IMR-90 (cell line): ENCODE results near the gene NLGN1. TPM values are rescaled to one million over a fixed set of nuclear protein-coding genes. Genes with fewer than 3 reads are reported as not detected.
A peak's percentile ranks its signal among the peaks of the same experiment; 100 is the strongest.

ENCODE experiments used
- ATAC-seq: fragments of 200-7000 bp; cut with Tn5 transposase; 2 replicates; pipeline ENCODE4 v1.9.1; 2020; ENCODE audit warnings: low read depth, mild to moderate bottlenecking, moderate library complexity
- BruUV-seq: library from RNA; stranded (reverse); fragments of 400-500 nt; replicated peaks from 2 replicates; lab custom pipeline; 2021; lab: Mats Ljungman, UMichigan
- CTCF ChIA-PET: fragments of 300-600 bp; formaldehyde crosslinking; extraction: SDS; loops from one replicate; lab custom pipeline; 2021; ENCODE audit warnings: antibody characterized with exemption; lab: Yijun Ruan, JAX
- POLR2A ChIA-PET: fragments of 300-600 bp; sonication (Branson Sonifier 250); formaldehyde crosslinking; loops from one replicate; lab custom pipeline; 2022; ENCODE audit warnings: antibody characterized with exemption; ENCODE audit not compliant: unreplicated experiment; lab: Charles Lee
- DNase-seq: peaks from one replicate; pipeline ENCODE4 v3.0.0; 2013
- H2AFZ ChIP-seq: replicated peaks from 2 replicates; pipeline ENCODE3; 2013; ENCODE audit warnings: low read length, mild to moderate bottlenecking; ENCODE audit not compliant: poor library complexity
- H2AK5ac ChIP-seq: 2 replicates; pipeline ENCODE4 v1.6.1; 2013; ENCODE audit warnings: low read depth, low read length, inconsistent platforms
- H2AK9ac ChIP-seq: replicated peaks from 2 replicates; pipeline ENCODE3; 2013; ENCODE audit warnings: mild to moderate bottlenecking, low read depth, low read length, moderate library complexity; ENCODE audit not compliant: poor library complexity
- H2BK120ac ChIP-seq: 2 replicates; pipeline ENCODE4 v1.6.1; 2013; ENCODE audit warnings: low read depth, low read length, inconsistent platforms
- H2BK15ac ChIP-seq: 3 replicates; pipeline ENCODE4 v1.6.1; 2013; ENCODE audit warnings: low read depth, low read length, inconsistent platforms
- H2BK20ac ChIP-seq: 2 replicates; pipeline ENCODE4 v1.6.1; 2013; ENCODE audit warnings: low read depth, mild to moderate bottlenecking, inconsistent platforms, low read length, moderate library complexity
- H2BK5ac ChIP-seq: 2 replicates; pipeline ENCODE4 v1.6.1; 2013; ENCODE audit warnings: mild to moderate bottlenecking, low read depth, low read length, inconsistent platforms; ENCODE audit not compliant: poor library complexity, severe bottlenecking
- H3K14ac ChIP-seq: replicated peaks from 2 replicates; pipeline ENCODE4 v1.6.1; 2013; ENCODE audit warnings: low read depth, low read length, inconsistent platforms
- H3K18ac ChIP-seq: 2 replicates; pipeline ENCODE4 v1.6.1; 2013; ENCODE audit warnings: low read depth, low read length, control low read depth
- H3K23ac ChIP-seq: 2 replicates; pipeline ENCODE4 v1.6.1; 2013; ENCODE audit warnings: low read depth, low read length, inconsistent platforms
- H3K27ac ChIP-seq: 2 replicates; pipeline ENCODE4 v1.5.1; 2013; ENCODE audit warnings: mild to moderate bottlenecking, control low read depth, low read length; ENCODE audit not compliant: insufficient read depth
- H3K27me3 ChIP-seq: 2 replicates; pipeline ENCODE4 v1.6.1; 2013; ENCODE audit warnings: low read length; ENCODE audit not compliant: control insufficient read depth, insufficient read depth
- H3K36me3 ChIP-seq: 2 replicates; pipeline ENCODE4 v1.6.1; 2013; ENCODE audit warnings: low read length, mixed read lengths; ENCODE audit not compliant: control insufficient read depth, insufficient read depth
- H3K4ac ChIP-seq: 2 replicates; pipeline ENCODE4 v1.6.1; 2013; ENCODE audit warnings: low read depth, low read length, inconsistent platforms
- H3K4me1 ChIP-seq: 2 replicates; pipeline ENCODE4 v1.6.1; 2013; ENCODE audit warnings: low read length, mixed read lengths; ENCODE audit not compliant: control insufficient read depth, insufficient read depth
- H3K4me2 ChIP-seq: 2 replicates; pipeline ENCODE4 v1.6.1; 2013; ENCODE audit warnings: low read depth, mild to moderate bottlenecking, control low read depth, low read length, moderate library complexity
- H3K4me3 ChIP-seq: 2 replicates; pipeline ENCODE4 v1.5.1; 2013; ENCODE audit warnings: low read depth, mild to moderate bottlenecking, control low read depth, low read length, moderate library complexity; ENCODE audit not compliant: insufficient read depth
- H3K56ac ChIP-seq: 2 replicates; pipeline ENCODE4 v1.6.1; 2013; ENCODE audit warnings: low read length, inconsistent platforms; ENCODE audit not compliant: insufficient read depth; ENCODE audit errors: extremely low read depth
- H3K79me1 ChIP-seq, 2 experiments: 2 replicates each; pipeline ENCODE4 v1.6.1; 2013; ENCODE audit warnings: low read length in 2 of 2, inconsistent platforms in 1 of 2, low read depth in 1 of 2
- H3K9ac ChIP-seq: 2 replicates; pipeline ENCODE4 v1.6.1; 2013; ENCODE audit warnings: low read depth, low read length, control low read depth
- H3K9me1 ChIP-seq: 2 replicates; pipeline ENCODE4 v1.6.1; 2013; ENCODE audit warnings: low read length, inconsistent platforms; ENCODE audit not compliant: insufficient read depth
- H3K9me3 ChIP-seq: 2 replicates; pipeline ENCODE4 v1.6.1; 2013; ENCODE audit warnings: low read length; ENCODE audit not compliant: control insufficient read depth, insufficient read depth
- H4K20me1 ChIP-seq: 2 replicates; pipeline ENCODE4 v1.6.1; 2013; ENCODE audit warnings: low read length, inconsistent platforms; ENCODE audit not compliant: insufficient read depth
- H4K5ac ChIP-seq: 2 replicates; pipeline ENCODE4 v1.6.1; 2013; ENCODE audit warnings: mild to moderate bottlenecking, low read depth, low read length, control low read depth
- H4K8ac ChIP-seq, 2 experiments: 2 replicates each; pipeline ENCODE4 v1.6.1; 2013; ENCODE audit warnings: low read depth in 2 of 2, low read length in 2 of 2, control low read depth in 1 of 2, inconsistent platforms in 1 of 2
- H4K91ac ChIP-seq: 2 replicates; pipeline ENCODE4 v1.6.1; 2013; ENCODE audit warnings: low read depth, low read length, inconsistent platforms; ENCODE audit not compliant: insufficient read depth
- CHD1 ChIP-seq: IDR thresholded peaks from 2 replicates; pipeline ENCODE4 v1.6.1; 2012; ENCODE audit warnings: low read depth, low read length, improper control_type of control experiment
- MAFK ChIP-seq: IDR thresholded peaks from 2 replicates; pipeline ENCODE4 v1.6.1; 2012; ENCODE audit warnings: low read depth, low read length, improper control_type of control experiment
- WGBS, 2 experiments: methylation state at CpG; one replicate each; pipeline versions ENCODE4 v1.1.5 to v1.1.7; 2013; ENCODE audit warnings: missing lambda C conversion rate in 2 of 2; ENCODE audit not compliant: insufficient read length in 1 of 2; ENCODE audit errors: extremely low coverage in 2 of 2; 5-methylcytosine and 5-hydroxymethylcytosine counted together
- dilution Hi-C: fragments of 300-500 bp; cut with HindIII; formaldehyde crosslinking; loops from one replicate; pipeline ENCODE4 v1.14.3; 2018; ENCODE audit warnings: low sequenced_read_pairs; ENCODE audit not compliant: unreplicated experiment
- in situ Hi-C: fragments of 300-500 bp; cut with MboI; formaldehyde crosslinking; loops from 3 replicates; pipeline ENCODE4 v1.14.3; 2019; ENCODE audit warnings: low sequenced_read_pairs, inconsistent platforms, mixed read lengths
- intact Hi-C: fragments of 100-400 bp; cut with micrococcal nuclease; formaldehyde crosslinking; loops from 2 replicates; pipeline ENCODE4 v1.10.0; 2022
- polyA plus RNA-seq, 3 experiments: library from polyadenylated mRNA; depleted of rRNA; stranded (reverse); fragments of >200 nt; gene quantifications; 2 replicates each; pipeline ENCODE4 v1.2.3, GENCODE V29; 2012; ENCODE audit warnings: low replicate concordance in 1 of 3
- total RNA-seq: library from RNA; depleted of rRNA; stranded (reverse); fragments of >200 nt; gene quantifications from 2 replicates; pipeline ENCODE4 v1.2.3, GENCODE V29; 2012

NLGN1 gene
- total and polyA plus RNA-seq, 2 of the 4 experiments (the other 2 are of a cell fraction) = 1.8 to 12.5 TPM

DNA sequence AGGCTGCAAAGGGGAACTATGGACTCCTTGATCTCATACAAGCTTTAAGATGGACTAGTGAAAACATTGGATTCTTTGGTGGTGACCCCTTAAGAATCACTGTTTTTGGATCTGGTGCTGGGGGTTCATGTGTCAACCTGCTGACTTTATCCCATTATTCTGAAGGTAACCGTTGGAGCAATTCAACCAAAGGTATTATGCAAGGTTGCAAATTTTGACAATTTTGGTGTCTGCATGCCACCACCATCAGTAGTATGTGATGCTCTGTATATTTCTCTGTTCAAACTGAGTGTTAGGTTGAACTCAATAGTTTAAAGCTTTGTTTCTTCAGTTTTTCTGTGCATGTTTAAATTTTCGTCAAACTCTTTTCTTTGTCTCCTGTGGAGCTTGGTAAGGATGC lies 877.8 kb downstream of the NLGN1 start:
- H2BK15ac ChIP-seq = no peak overlapping the region
- no peak overlapping the region for H3K4me3 ChIP-seq
- no peak for TF ChIP-seq CHD1
- peak; percentile 76 for TF ChIP-seq MAFK
- no CpG with 5 or more reads among the region's 2 CpGs for WGBS, 2 experiments
- no peaks in the 10 kb centered on the region for H3K9me3 ChIP-seq
- dilution Hi-C loops (no loop called here), in situ Hi-C loops (no loop called here), intact Hi-C loops (no loop called here)
- no peak overlapping the region for H3K4me2 ChIP-seq
- no peak overlapping the region for H4K5ac ChIP-seq
- H3K23ac ChIP-seq = no peak overlapping the region
- ChIA-PET POLR2A (no interaction called here), CTCF (no interaction called here)
- H2AK9ac ChIP-seq = no peak overlapping the region
- no peak overlapping the region for H2AFZ ChIP-seq
- H4K8ac ChIP-seq = no peak overlapping the region
- no peaks in the 10 kb centered on the region for H3K79me1 ChIP-seq
- no peaks in the 10 kb centered on the region for H3K4me1 ChIP-seq
- no peak overlapping the region for H3K18ac ChIP-seq
- no peak overlapping the region for H3K4ac ChIP-seq
- no peak overlapping the region for H3K9ac ChIP-seq
- H3K36me3 ChIP-seq = no peaks in the 10 kb centered on the region
- no peak overlapping the region for H2AK5ac ChIP-seq
- no peak overlapping the region for H4K91ac ChIP-seq
- no peak overlapping the region for H2BK120ac ChIP-seq
- H3K14ac ChIP-seq = no peak overlapping the region
- BruUV-seq = no TSS peak
- H3K27me3 ChIP-seq = no peaks in the 10 kb centered on the region
- no peaks in the 10 kb centered on the region for H4K20me1 ChIP-seq
- no peak overlapping the region for H3K56ac ChIP-seq
- no peak overlapping the region for H2BK5ac ChIP-seq
- H2BK20ac ChIP-seq = no peak overlapping the region
- ATAC-seq (no peak), DNase-seq (no peak)
- H3K27ac ChIP-seq = no peak overlapping the region
- H3K9me1 ChIP-seq = no peaks in the 10 kb centered on the region
